Endometrial microvascular endothelial cells (primary cell): ENCODE measurements around the gene BTBD9. TPM values are rescaled to one million over a fixed set of nuclear protein-coding genes. Genes with fewer than 3 reads are reported as not detected.

ENCODE experiments used
- in situ Hi-C: cut with HindIII; loops from 2 replicates; pipeline ENCODE4 v1.10.0; 2017; ENCODE audit warnings: low sequenced_read_pairs, low pct_unique_long_range_greater_than_20kb; ENCODE audit errors: inconsistent ontology term
- total RNA-seq: library from RNA; depleted of rRNA; stranded (reverse); fragments of >200 nt; gene quantifications from one replicate; pipeline ENCODE4 v1.2.3, GENCODE V29; 2015; ENCODE audit errors: inconsistent ontology term

BTBD9 gene
- total RNA-seq, 1 donor from 2014 or later: 6.4 TPM

DNA sequence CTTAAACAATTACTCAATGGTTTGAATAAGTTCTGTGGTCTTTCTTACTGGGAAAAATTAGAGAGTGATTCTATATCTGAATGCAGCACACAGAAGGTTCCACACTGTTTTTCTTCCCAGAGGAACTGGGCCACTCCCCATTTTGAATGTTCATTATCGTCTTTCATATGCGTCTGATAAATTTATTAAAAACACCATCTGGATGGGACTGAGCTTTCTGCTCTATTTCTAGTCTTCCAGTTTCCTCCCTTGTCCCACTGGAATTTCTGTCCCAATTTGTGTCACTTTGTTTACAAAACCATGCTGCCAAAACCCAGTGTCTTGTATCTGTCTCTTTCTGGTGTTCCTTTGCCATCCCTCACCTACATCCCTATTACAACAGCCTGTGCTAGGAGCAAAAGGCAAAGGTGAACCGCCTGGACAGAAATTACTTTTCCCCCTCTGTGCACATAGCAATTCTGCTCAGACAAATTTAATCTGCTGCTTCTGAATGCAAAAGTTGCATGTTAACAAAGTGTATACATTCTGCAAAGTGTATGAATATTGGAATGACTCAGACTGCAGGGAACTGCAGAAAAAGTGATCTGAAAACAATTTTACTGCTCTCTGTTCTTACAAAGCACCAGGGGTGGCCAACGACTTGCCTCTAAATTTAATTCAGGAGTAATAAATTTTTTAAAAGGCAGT is 333.6 kb downstream of the BTBD9 start:
- in situ Hi-C loops: no loop called here

GRCh38 chr6:38302838-38303237 is 336.9 kb downstream of the BTBD9 start:
- in situ Hi-C loops: no loop called here

- in situ Hi-C loops: no loop called here
Measured at GRCh38 chr6:38302081-38302480, 337.6 kb downstream of the BTBD9 start.

GRCh38 chr6:38290133-38290799 is 349.5 kb downstream of the BTBD9 start:
- in situ Hi-C loops: no loop called here

GRCh38 chr6:38287487-38287886 is 352.2 kb downstream of the BTBD9 start:
- in situ Hi-C loops: no loop called here

- in situ Hi-C loops: no loop called here
Measured at GRCh38 chr6:38284802-38285394, 354.8 kb downstream of the BTBD9 start.

DNA sequence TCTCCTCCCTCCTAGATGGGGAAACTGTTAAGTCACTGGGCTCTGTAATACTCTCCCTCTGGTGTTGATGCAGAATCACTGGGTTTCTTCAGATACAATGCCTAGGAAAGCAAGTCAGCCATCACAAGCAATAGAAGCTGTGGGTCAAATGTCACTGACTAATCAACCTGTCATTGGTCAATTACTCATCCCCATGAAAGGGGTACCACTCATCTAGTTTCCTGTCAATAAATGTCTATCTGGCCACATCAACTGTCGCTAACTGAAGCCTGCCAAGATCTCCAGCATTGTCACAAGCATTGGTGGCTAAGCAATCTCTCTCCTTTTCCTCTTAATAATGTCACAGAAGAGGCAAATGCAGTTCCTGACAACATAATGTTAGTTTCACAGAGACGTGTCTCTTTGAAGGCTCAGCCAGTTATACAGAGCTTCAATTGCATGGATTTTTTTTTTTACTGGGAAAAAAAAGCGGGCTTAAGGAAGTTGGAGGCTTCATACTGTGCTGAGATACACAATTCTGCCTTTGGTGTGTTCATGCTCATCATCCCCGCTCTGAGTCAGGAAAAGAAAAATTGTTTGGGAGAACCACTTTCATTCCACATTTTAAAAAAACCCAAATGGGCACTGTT is 355.9 kb downstream of the BTBD9 start:
- in situ Hi-C loops: no loop called here

GRCh38 chr6:38282911-38283310 is 356.8 kb downstream of the BTBD9 start:
- in situ Hi-C loops: no loop called here

DNA sequence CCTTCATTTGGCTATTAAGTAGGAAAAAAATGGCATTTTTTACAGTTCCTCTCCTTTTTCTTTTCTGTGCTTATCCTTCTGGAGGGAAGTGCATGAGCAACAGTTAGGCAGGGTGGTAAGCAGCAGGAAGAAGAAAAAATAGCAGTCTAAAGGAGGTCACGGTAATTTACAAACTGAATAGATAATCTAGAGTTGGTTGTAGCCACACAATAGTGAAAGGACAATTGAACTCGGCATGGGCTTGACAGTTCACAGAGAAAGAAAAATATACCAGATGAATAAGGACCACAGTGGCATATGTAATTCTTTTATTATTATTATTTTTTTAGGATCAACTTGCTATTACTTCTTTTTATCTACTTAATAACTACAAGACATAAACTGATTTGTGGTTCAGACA is 358.6 kb downstream of the BTBD9 start:
- in situ Hi-C loops: no loop called here

- in situ Hi-C loops: no loop called here
Measured at GRCh38 chr6:38279963-38280588, 359.7 kb downstream of the BTBD9 start.

GRCh38 chr6:38279423-38279822 is 360.3 kb downstream of the BTBD9 start:
- in situ Hi-C loops: no loop called here

DNA sequence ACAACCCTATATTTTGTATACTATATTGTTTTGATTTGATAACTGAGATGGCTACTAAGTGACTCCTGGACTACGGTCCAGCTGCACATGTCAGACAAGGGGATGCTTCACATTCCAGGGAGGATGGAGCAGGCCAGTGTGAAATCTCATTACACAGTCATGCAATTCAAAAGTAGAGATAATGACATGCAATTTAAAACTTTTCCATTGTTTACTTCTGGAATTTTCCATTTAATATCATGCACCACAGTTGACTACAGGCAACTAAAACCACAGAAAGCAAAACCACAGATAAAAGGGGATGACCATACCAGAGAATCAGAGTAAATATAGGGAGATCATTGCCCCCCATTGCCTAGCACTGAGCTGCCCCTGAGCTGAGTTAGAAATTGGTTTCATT is 366.4 kb downstream of the BTBD9 start:
- in situ Hi-C loops: no loop called here

- in situ Hi-C loops: no loop called here
Measured at GRCh38 chr6:38272222-38272621, 367.5 kb downstream of the BTBD9 start.

DNA sequence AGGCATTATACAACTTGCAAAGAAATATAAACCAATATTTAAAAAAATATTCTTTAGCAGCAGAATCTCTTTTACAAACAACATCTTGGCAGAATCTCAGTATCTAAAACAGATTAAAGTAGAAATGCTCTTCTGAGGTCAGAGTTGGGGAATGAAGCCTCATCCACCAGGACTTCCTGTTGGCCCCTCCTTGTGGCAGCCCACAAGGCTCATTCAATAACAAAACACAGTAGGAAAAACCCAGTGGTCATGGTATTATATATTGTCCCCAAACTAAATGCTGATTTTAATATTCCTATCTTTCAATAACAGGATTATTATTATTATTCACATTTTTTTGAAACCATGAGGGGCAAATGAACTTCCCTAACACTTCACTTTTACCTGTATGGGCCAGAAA is 368.6 kb downstream of the BTBD9 start:
- in situ Hi-C loops: no loop called here

DNA sequence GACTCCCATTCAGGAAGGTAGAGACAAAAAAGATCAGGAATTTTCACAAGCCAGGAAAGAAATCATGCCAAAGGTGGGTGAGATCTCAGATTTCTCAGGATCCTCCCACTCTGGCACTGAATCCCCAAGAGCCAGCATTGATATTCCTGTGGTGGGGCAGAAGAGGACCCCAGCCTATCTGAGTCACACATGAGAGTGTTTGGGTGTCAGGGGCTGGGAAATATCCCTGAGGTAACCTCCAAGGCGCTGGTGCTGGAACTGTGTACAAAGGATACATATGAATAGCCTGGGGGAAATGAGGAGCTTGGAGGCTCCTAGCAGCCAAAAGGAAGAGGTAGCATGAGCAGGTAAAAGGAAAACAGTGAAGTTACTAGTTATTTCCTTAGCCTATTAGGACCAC is 369.4 kb downstream of the BTBD9 start:
- in situ Hi-C loops: no loop called here

GRCh38 chr6:38269461-38270172 is 370.1 kb downstream of the BTBD9 start:
- in situ Hi-C loops: no loop called here

DNA sequence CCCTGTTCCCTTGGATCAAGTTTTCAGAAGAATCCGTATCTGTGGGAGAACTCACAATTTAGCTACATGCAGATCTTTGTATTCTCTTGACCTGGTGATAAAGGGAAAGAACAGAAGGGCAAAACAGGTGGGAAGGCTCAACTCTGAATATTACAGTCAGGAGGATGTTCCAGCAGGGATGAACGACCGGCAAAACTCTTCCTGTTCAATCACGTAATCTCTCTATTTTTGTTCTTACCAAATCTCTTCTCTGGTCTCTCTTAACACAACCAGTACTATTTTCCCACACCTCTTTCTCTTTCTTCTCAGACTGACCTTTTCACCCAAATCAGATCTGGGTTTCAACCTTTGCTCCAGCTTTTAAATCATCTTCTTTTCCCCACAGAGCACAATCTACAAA is 371.4 kb downstream of the BTBD9 start:
- in situ Hi-C loops: no loop called here

GRCh38 chr6:38266921-38267354 is 372.8 kb downstream of the BTBD9 start:
- in situ Hi-C loops: no loop called here

DNA sequence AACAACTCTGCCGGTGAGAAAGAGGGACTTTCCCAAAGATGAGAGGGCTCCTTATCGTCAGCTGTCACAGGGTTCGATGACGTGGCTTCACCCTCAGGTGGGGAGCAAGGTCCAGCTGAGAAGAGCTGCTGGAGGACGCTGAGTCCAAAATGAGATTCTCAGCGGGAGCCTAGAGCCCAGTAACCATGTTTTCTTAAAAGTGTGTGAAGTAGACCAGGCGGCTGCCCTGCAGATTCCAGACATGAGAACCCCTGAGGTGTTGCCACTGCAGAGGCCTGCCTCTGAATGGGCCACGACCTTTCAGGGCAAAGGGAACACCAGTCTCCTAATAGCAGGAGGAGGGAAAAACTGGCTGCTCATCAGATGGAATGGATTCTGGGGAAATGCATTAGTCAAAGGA is 375.1 kb downstream of the BTBD9 start:
- in situ Hi-C loops: no loop called here
